H1 (cell line): ENCODE results near the gene FRMPD4. TPM values are rescaled to one million over a fixed set of nuclear protein-coding genes. Genes with fewer than 3 reads are reported as not detected.

ENCODE experiments used
- CTCF ChIA-PET: fragments of 300-600 bp; sonication (Branson Sonifier 250); formaldehyde crosslinking; loops from one replicate; lab custom pipeline; 2021; ENCODE audit not compliant: partially characterized antibody; lab: Charles Lee
- POLR2A ChIA-PET: fragments of 300-600 bp; sonication (Branson Sonifier 250); formaldehyde crosslinking; loops from one replicate; lab custom pipeline; 2021; ENCODE audit warnings: inconsistent platforms; ENCODE audit not compliant: partially characterized antibody; lab: Charles Lee
- DNase-seq, 2 experiments: peaks; one replicate each; pipeline versions ENCODE4 v3.0.0 to v3.0.0-alpha.2; 2010 to 2022; ENCODE audit warnings: low spot score in 2 of 2, low read depth in 1 of 2, mixed read lengths in 1 of 2
- FAIRE-seq: peaks from 2 replicates; lab custom pipeline; 2011; peaks lifted over from hg19 to GRCh38; lab: Jason Lieb, UNC
- H2AFZ ChIP-seq: 2 replicates; pipeline ENCODE4 v1.8.1; 2012; ENCODE audit warnings: low read length, inconsistent platforms
- H2AK5ac ChIP-seq: 2 replicates; pipeline ENCODE4 v1.6.1; 2013; ENCODE audit warnings: low read depth, low read length
- H2BK120ac ChIP-seq: replicated peaks from 2 replicates; pipeline ENCODE3; 2013; ENCODE audit warnings: low read depth, low read length, inconsistent platforms
- H2BK12ac ChIP-seq: 2 replicates; pipeline ENCODE4 v1.6.1; 2013; ENCODE audit warnings: low read depth, low read length
- H2BK15ac ChIP-seq: 2 replicates; pipeline ENCODE4 v1.6.1; 2013; ENCODE audit warnings: low read length
- H2BK20ac ChIP-seq: 2 replicates; pipeline ENCODE4 v1.6.1; 2013; ENCODE audit warnings: low read length
- H2BK5ac ChIP-seq: 2 replicates; pipeline ENCODE4 v1.6.1; 2013; ENCODE audit warnings: low read depth, low read length
- H3K14ac ChIP-seq: 2 replicates; pipeline ENCODE4 v1.6.1; 2013; ENCODE audit warnings: inconsistent platforms; ENCODE audit not compliant: insufficient read length
- H3K18ac ChIP-seq: 2 replicates; pipeline ENCODE4 v1.6.1; 2013; ENCODE audit warnings: low read length; ENCODE audit errors: extremely low read depth
- H3K23ac ChIP-seq: 2 replicates; pipeline ENCODE4 v1.6.1; 2013; ENCODE audit warnings: inconsistent platforms; ENCODE audit not compliant: insufficient read length
- H3K23me2 ChIP-seq: 2 replicates; pipeline ENCODE4 v1.6.1; 2013; ENCODE audit warnings: low read depth, low read length
- H3K27ac ChIP-seq: 2 replicates; pipeline ENCODE4 v1.6.1; 2011; ENCODE audit warnings: low read depth, low read length, inconsistent platforms
- H3K27me3 ChIP-seq, 4 experiments: replicated peaks in 1 of 4; 1 replicate in 1 of 4; 2 replicates in 3 of 4; pipeline versions ENCODE4 v1.6.1 to v1.8.1; 2011 to 2013; ENCODE audit warnings: low read length in 3 of 4, mild to moderate bottlenecking in 3 of 4, inconsistent platforms in 2 of 4, mixed read lengths in 2 of 4, moderate library complexity in 1 of 4; ENCODE audit not compliant: control insufficient read depth in 3 of 4, insufficient read depth in 3 of 4; ENCODE audit errors: extremely low read depth in 1 of 4
- H3K36me3 ChIP-seq, 4 experiments: 2 replicates each; pipeline versions ENCODE4 v1.6.1 to v1.8.1; 2011 to 2013; ENCODE audit warnings: mild to moderate bottlenecking in 4 of 4, low read length in 3 of 4, moderate library complexity in 2 of 4, control low read depth in 1 of 4, inconsistent platforms in 1 of 4; ENCODE audit not compliant: insufficient read depth in 4 of 4, control insufficient read depth in 2 of 4
- H3K4ac ChIP-seq: replicated peaks from 2 replicates; pipeline ENCODE3; 2013; ENCODE audit warnings: low read length, low read depth, mixed read lengths, inconsistent platforms; ENCODE audit not compliant: insufficient read length
- H3K4me1 ChIP-seq, 4 experiments: replicated peaks in 1 of 4; 1 replicate in 1 of 4; 2 replicates in 3 of 4; pipeline versions ENCODE4 v1.6.1 to v1.8.1; 2011 to 2013; ENCODE audit warnings: low read length in 3 of 4, inconsistent platforms in 2 of 4, mixed read lengths in 1 of 4; ENCODE audit not compliant: insufficient read depth in 4 of 4, control insufficient read depth in 3 of 4
- H3K4me2 ChIP-seq, 2 experiments: 2 replicates each; pipeline versions ENCODE4 v1.6.1 to v1.8.1; 2011 to 2013; ENCODE audit warnings: low read depth in 2 of 2, low read length in 2 of 2, control low read depth in 1 of 2, inconsistent platforms in 1 of 2, mild to moderate bottlenecking in 1 of 2; ENCODE audit not compliant: insufficient read depth in 1 of 2
- H3K4me3 ChIP-seq, 4 experiments: fragments of 200-600, 300-600 bp in 1 of 4; sonication (generic), shearing (Covaris generic), sonication (Bioruptor Twin) in 1 of 4; 2 replicates each; pipeline versions ENCODE4 v1.5.1 to v1.8.1; 2011 to 2016; ENCODE audit warnings: low read length in 4 of 4, low read depth in 3 of 4, control low read depth in 2 of 4, inconsistent platforms in 2 of 4, mild to moderate bottlenecking in 2 of 4, mixed read lengths in 1 of 4, moderate library complexity in 1 of 4; ENCODE audit not compliant: insufficient read depth in 2 of 4; ENCODE audit errors: extremely low read depth in 1 of 4
- H3K56ac ChIP-seq: replicated peaks from 2 replicates; pipeline ENCODE3; 2013; ENCODE audit warnings: low read depth, mild to moderate bottlenecking, mixed read lengths, low read length, inconsistent platforms; ENCODE audit not compliant: insufficient read length
- H3K79me1 ChIP-seq: 2 replicates; pipeline ENCODE4 v1.6.1; 2013; ENCODE audit warnings: low read depth, low read length, control low read depth
- H3K79me2 ChIP-seq, 2 experiments: 2 replicates each; pipeline versions ENCODE4 v1.6.1 to v1.8.1; 2012 to 2013; ENCODE audit warnings: low read length in 2 of 2, mild to moderate bottlenecking in 2 of 2, inconsistent platforms in 1 of 2; ENCODE audit not compliant: insufficient read depth in 2 of 2, control insufficient read depth in 1 of 2
- H3K9ac ChIP-seq, 4 experiments: replicated peaks in 1 of 4; 1 replicate in 1 of 4; 2 replicates in 3 of 4; pipeline versions ENCODE4 v1.6.1 to v1.8.1; 2011 to 2013; ENCODE audit warnings: low read depth in 3 of 4, low read length in 3 of 4, control low read depth in 2 of 4, mild to moderate bottlenecking in 2 of 4, moderate library complexity in 2 of 4, inconsistent platforms in 1 of 4; ENCODE audit errors: extremely low read depth in 1 of 4
- H3K9me3 ChIP-seq, 2 experiments: 2 replicates each; pipeline versions ENCODE4 v1.6.1 to v1.8.1; 2012 to 2013; ENCODE audit warnings: mild to moderate bottlenecking in 2 of 2, moderate library complexity in 2 of 2, control low read depth in 1 of 2, inconsistent platforms in 1 of 2, low read depth in 1 of 2, low read length in 1 of 2, mixed read lengths in 1 of 2; ENCODE audit not compliant: insufficient read depth in 2 of 2
- H4K20me1 ChIP-seq, 2 experiments: replicated peaks in 1 of 2; 2 replicates each; pipeline versions ENCODE3 to v1.8.1; 2011 to 2013; ENCODE audit warnings: inconsistent platforms in 2 of 2, low read length in 2 of 2, mild to moderate bottlenecking in 1 of 2; ENCODE audit not compliant: insufficient read depth in 2 of 2, control insufficient read depth in 1 of 2
- H4K5ac ChIP-seq: 2 replicates; pipeline ENCODE4 v1.6.1; 2013; ENCODE audit warnings: low read length, low read depth, mixed read lengths, inconsistent platforms; ENCODE audit not compliant: insufficient read length
- H4K8ac ChIP-seq: 2 replicates; pipeline ENCODE4 v1.8.0; 2013; ENCODE audit warnings: mild to moderate bottlenecking, moderate library complexity, low read length, inconsistent platforms; ENCODE audit not compliant: insufficient read depth; ENCODE audit errors: extremely low read depth
- H4K91ac ChIP-seq: replicated peaks from 2 replicates; pipeline ENCODE3; 2013; ENCODE audit warnings: low read length, mixed read lengths, inconsistent platforms; ENCODE audit not compliant: insufficient read length
- BRCA1 ChIP-seq: IDR thresholded peaks from 2 replicates; pipeline ENCODE4 v1.6.1; 2012; ENCODE audit warnings: low read depth, low read length, improper control_type of control experiment
- CEBPB ChIP-seq: IDR thresholded peaks from 2 replicates; pipeline ENCODE4 v1.6.1; 2012; ENCODE audit warnings: low read depth, low read length
- CHD1 ChIP-seq: IDR thresholded peaks from 2 replicates; pipeline ENCODE4 v1.6.1; 2012; ENCODE audit warnings: low read depth, low read length, improper control_type of control experiment
- FOSL1 ChIP-seq: IDR thresholded peaks from 2 replicates; pipeline ENCODE4 v1.6.1; 2011; ENCODE audit warnings: mild to moderate bottlenecking, low read depth, low read length, moderate library complexity; ENCODE audit not compliant: insufficient read depth
- GABPA ChIP-seq: IDR thresholded peaks from 2 replicates; pipeline ENCODE4 v1.6.1; 2011; ENCODE audit warnings: mild to moderate bottlenecking, low read length, moderate library complexity, borderline replicate concordance; ENCODE audit not compliant: insufficient read depth
- MAFK ChIP-seq: IDR thresholded peaks from 2 replicates; pipeline ENCODE4 v1.6.1; 2012; ENCODE audit warnings: low read depth, mild to moderate bottlenecking, improper control_type of control experiment, low read length
- SAP30 ChIP-seq: fragments of 300-600 bp; sonication (generic); IDR thresholded peaks from 2 replicates; pipeline ENCODE4 v1.7.1; 2012; ENCODE audit warnings: low read length, moderate library complexity, mild to moderate bottlenecking, inconsistent platforms; ENCODE audit not compliant: insufficient read depth, insufficient replicate concordance
- WGBS, 2 experiments: shearing (Covaris generic) in 1 of 2; methylation state at CpG; one replicate each; pipeline versions ENCODE4 v1.1.6 to v1.1.7; 2013 to 2015; ENCODE audit warnings: low lambda C conversion rate in 2 of 2, mixed read lengths in 2 of 2, inconsistent platforms in 1 of 2, low coverage in 1 of 2, missing lambda C conversion rate in 1 of 2; ENCODE audit not compliant: insufficient replicate concordance in 2 of 2, insufficient coverage in 1 of 2, insufficient read length in 1 of 2; ENCODE audit errors: extremely low coverage in 1 of 2, missing lambda C conversion rate in 1 of 2; 5-methylcytosine and 5-hydroxymethylcytosine counted together
- polyA plus RNA-seq, 7 experiments: library from polyadenylated mRNA; depleted of rRNA in 3 of 7; stranded (reverse) in 5 of 7; unstranded in 2 of 7; fragments of >200 nt in 5 of 7; fragments of 200-250 nt in 2 of 7; gene quantifications; 1 replicate in 5 of 7; 2 replicates in 1 of 7; 4 replicates in 1 of 7; pipeline versions ENCODE4 v1.2.1 to v1.2.3, GENCODE V29; 2011 to 2013; ENCODE audit warnings: missing spikeins in 2 of 7, mixed read lengths in 2 of 7
- total RNA-seq: library from RNA; stranded (reverse); fragmentation: NEBNext Ultra II Directional; extraction: Animal tissue kit (Norgen Biotek cat#: 25700); gene quantifications from 2 replicates; pipeline ENCODE4 v1.2.1, GENCODE V29; 2021

Gene FRMPD4
- total and polyA plus RNA-seq, 2 of the 8 experiments (the other 6 are each of a cell fraction or from before 2014, with no cell fraction given), result 0.02 to 0.37 TPM

- WGBS, 2 experiments, result 80% methylated on average over 1 of the region's 2 CpGs; no CpG with 5 or more reads in 1 of the 2 experiments
- no peaks in the 10 kb centered on the region for H3K23me2 ChIP-seq
- POLR2A ChIA-PET, result no interaction called here
- H2AK5ac ChIP-seq, result no peak overlapping the region
- no peak overlapping the region for H3K27ac ChIP-seq
- CTCF ChIA-PET, result no interaction called here
- H3K79me1 ChIP-seq, result no peaks in the 10 kb centered on the region
- no peak overlapping the region for H3K4ac ChIP-seq
- no peak overlapping the region for H3K18ac ChIP-seq
- H2BK20ac ChIP-seq, result no peak overlapping the region
- no peak overlapping the region for H2BK12ac ChIP-seq
- FAIRE-seq, result no peak
- no peak overlapping the region for H4K8ac ChIP-seq
- no peak for DNase-seq
- TF ChIP-seq BRCA1 (no peak), CHD1 (no peak), FOSL1 (no peak), CEBPB (no peak), GABPA (no peak), MAFK (no peak), SAP30 (no peak)
- H2AFZ ChIP-seq, result no peak overlapping the region
- no peak overlapping the region for H3K23ac ChIP-seq
- H4K20me1 ChIP-seq, result no peaks in the 10 kb centered on the region
- H3K14ac ChIP-seq, result no peak overlapping the region
- H3K9me3 ChIP-seq, result no peaks in the 10 kb centered on the region
- no peak overlapping the region for H3K56ac ChIP-seq
- H3K27me3 ChIP-seq, result no peaks in the 10 kb centered on the region
- no peak overlapping the region for H3K4me2 ChIP-seq
- no peak overlapping the region for H2BK120ac ChIP-seq
- H3K4me1 ChIP-seq, result no peaks in the 10 kb centered on the region; a peak in 1 of 7 replicates
- H3K4me3 ChIP-seq, result no peak overlapping the region
- no peaks in the 10 kb centered on the region for H3K36me3 ChIP-seq
- no peaks in the 10 kb centered on the region for H3K79me2 ChIP-seq
- H4K91ac ChIP-seq, result no peak overlapping the region
- no peak overlapping the region for H2BK15ac ChIP-seq
- no peak overlapping the region for H3K9ac ChIP-seq
- no peak overlapping the region for H4K5ac ChIP-seq
- no peak overlapping the region for H2BK5ac ChIP-seq
Observed at GRCh38 chrX:12315526-12315925, 177.3 kb downstream of the FRMPD4 start.
